ENCODE measurements around the gene LACTBL1. TPM values are rescaled to one million over a fixed set of nuclear protein-coding genes. Genes with fewer than 3 reads are reported as not detected.

Gene LACTBL1
- total RNA-seq, 1 donor from 2014 or later: not detected

- Histone ChIP-seq H3K36me3 (no peaks in the 10 kb centered on the region), H3K4me3 (no peak overlapping the region), H3K4me1 (no peaks in the 10 kb centered on the region), H3K9me3 (replicated peaks) (peaks cover 23% of the 10 kb centered on the region), H3K27me3 (ENCODE audit: low read depth) (peaks cover 64% of the 10 kb centered on the region), H3K27ac (replicated peaks) (no peak overlapping the region)
- no peak for TF ChIP-seq CTCF (IDR thresholded peaks at IDR 0.05; ENCODE audit: borderline replicate concordance)
- intact Hi-C loops (cut with micrococcal nuclease): no loop called here
- no peak for DNase-seq
Measured at GRCh38 chr1:22962558-22962957, 10.1 kb downstream of the LACTBL1 start.

- H3K36me3 ChIP-seq: no peaks in the 10 kb centered on the region
- no peak for DNase-seq
- peaks cover 60% of the 10 kb centered on the region for H3K27me3 ChIP-seq (ENCODE audit: low read depth)
- intact Hi-C loops (cut with micrococcal nuclease): no loop called here
- TF ChIP-seq CTCF (IDR thresholded peaks at IDR 0.05; ENCODE audit: borderline replicate concordance): no peak
- H3K4me1 ChIP-seq: no peaks in the 10 kb centered on the region
- H3K27ac ChIP-seq (replicated peaks): no peak overlapping the region
- H3K4me3 ChIP-seq: no peak overlapping the region
- H3K9me3 ChIP-seq (replicated peaks): no peaks in the 10 kb centered on the region
Measured at GRCh38 chr1:22959545-22960360, 12.9 kb downstream of the LACTBL1 start.

GRCh38 chr1:22958556-22958955, 14.1 kb downstream of the LACTBL1 start:
- Histone ChIP-seq H3K4me1 (no peaks in the 10 kb centered on the region), H3K27ac (replicated peaks) (no peak overlapping the region), H3K36me3 (no peaks in the 10 kb centered on the region), H3K4me3 (no peak overlapping the region), H3K27me3 (ENCODE audit: low read depth) (peaks cover 61% of the 10 kb centered on the region), H3K9me3 (replicated peaks) (no peaks in the 10 kb centered on the region)
- intact Hi-C loops (cut with micrococcal nuclease): no loop called here
- DNase-seq: no peak
- TF ChIP-seq CTCF (IDR thresholded peaks at IDR 0.05; ENCODE audit: borderline replicate concordance): no peak

GRCh38 chr1:22957066-22957465, 15.6 kb downstream of the LACTBL1 start:
- no peak overlapping the region for H3K27ac ChIP-seq (replicated peaks)
- no peaks in the 10 kb centered on the region for H3K9me3 ChIP-seq (replicated peaks)
- no peak overlapping the region for H3K4me3 ChIP-seq
- TF ChIP-seq CTCF (IDR thresholded peaks at IDR 0.05; ENCODE audit: borderline replicate concordance): no peak
- no peak for DNase-seq
- intact Hi-C loops (cut with micrococcal nuclease): no loop called here
- peaks cover 69% of the 10 kb centered on the region for H3K27me3 ChIP-seq (ENCODE audit: low read depth)
- no peaks in the 10 kb centered on the region for H3K36me3 ChIP-seq
- H3K4me1 ChIP-seq: no peaks in the 10 kb centered on the region

- H3K9me3 ChIP-seq (replicated peaks): no peaks in the 10 kb centered on the region
- intact Hi-C loops (cut with micrococcal nuclease): no loop called here
- no peaks in the 10 kb centered on the region for H3K36me3 ChIP-seq
- no peaks in the 10 kb centered on the region for H3K4me1 ChIP-seq
- H3K27ac ChIP-seq (replicated peaks): no peak overlapping the region
- H3K27me3 ChIP-seq (ENCODE audit: low read depth): peaks cover 87% of the 10 kb centered on the region
- H3K4me3 ChIP-seq: no peak overlapping the region
- DNase-seq: no peak
- no peak for TF ChIP-seq CTCF (IDR thresholded peaks at IDR 0.05; ENCODE audit: borderline replicate concordance)
Measured at GRCh38 chr1:22955146-22955545, 17.5 kb downstream of the LACTBL1 start.
